Skeletal muscle satellite cell (primary cell): Measurements from ENCODE around the gene TAF13. TPM values are rescaled to one million over a fixed set of nuclear protein-coding genes. Genes with fewer than 3 reads are reported as not detected.
A peak's percentile ranks its signal among the peaks of the same experiment; 100 is the strongest.

Experiments used
- H3K27me3 ChIP-seq: 2 replicates; pipeline ENCODE4 v1.7.0; 2013; ENCODE audit warnings: low read length; ENCODE audit not compliant: control insufficient read depth, insufficient read depth
- H3K36me3 ChIP-seq: 2 replicates; pipeline ENCODE4 v1.7.0; 2013; ENCODE audit warnings: mild to moderate bottlenecking, control low read depth, low read length; ENCODE audit not compliant: insufficient read depth
- H3K4me1 ChIP-seq: 2 replicates; pipeline ENCODE4 v1.7.0; 2013; ENCODE audit warnings: low read length; ENCODE audit not compliant: control insufficient read depth, insufficient read depth
- H3K4me2 ChIP-seq: 2 replicates; pipeline ENCODE4 v1.7.0; 2013; ENCODE audit warnings: mild to moderate bottlenecking, low read length
- H3K4me3 ChIP-seq: 2 replicates; pipeline ENCODE4 v1.7.0; 2013; ENCODE audit warnings: low read length
- H3K9ac ChIP-seq: 2 replicates; pipeline ENCODE4 v1.7.0; 2013; ENCODE audit warnings: mild to moderate bottlenecking, low read depth, low read length, moderate library complexity
- H3K9me3 ChIP-seq: replicated peaks from 2 replicates; pipeline ENCODE4 v1.7.0; 2013; ENCODE audit warnings: mild to moderate bottlenecking, control low read depth, low read length
- total RNA-seq: library from RNA; depleted of rRNA; stranded (reverse); fragments of >200 nt; gene quantifications from 2 replicates; pipeline ENCODE4 v1.2.3, GENCODE V29; 2012; rRNA removed

The TAF13 gene
- 101 and 131 TPM in 2 replicates for total RNA-seq

DNA sequence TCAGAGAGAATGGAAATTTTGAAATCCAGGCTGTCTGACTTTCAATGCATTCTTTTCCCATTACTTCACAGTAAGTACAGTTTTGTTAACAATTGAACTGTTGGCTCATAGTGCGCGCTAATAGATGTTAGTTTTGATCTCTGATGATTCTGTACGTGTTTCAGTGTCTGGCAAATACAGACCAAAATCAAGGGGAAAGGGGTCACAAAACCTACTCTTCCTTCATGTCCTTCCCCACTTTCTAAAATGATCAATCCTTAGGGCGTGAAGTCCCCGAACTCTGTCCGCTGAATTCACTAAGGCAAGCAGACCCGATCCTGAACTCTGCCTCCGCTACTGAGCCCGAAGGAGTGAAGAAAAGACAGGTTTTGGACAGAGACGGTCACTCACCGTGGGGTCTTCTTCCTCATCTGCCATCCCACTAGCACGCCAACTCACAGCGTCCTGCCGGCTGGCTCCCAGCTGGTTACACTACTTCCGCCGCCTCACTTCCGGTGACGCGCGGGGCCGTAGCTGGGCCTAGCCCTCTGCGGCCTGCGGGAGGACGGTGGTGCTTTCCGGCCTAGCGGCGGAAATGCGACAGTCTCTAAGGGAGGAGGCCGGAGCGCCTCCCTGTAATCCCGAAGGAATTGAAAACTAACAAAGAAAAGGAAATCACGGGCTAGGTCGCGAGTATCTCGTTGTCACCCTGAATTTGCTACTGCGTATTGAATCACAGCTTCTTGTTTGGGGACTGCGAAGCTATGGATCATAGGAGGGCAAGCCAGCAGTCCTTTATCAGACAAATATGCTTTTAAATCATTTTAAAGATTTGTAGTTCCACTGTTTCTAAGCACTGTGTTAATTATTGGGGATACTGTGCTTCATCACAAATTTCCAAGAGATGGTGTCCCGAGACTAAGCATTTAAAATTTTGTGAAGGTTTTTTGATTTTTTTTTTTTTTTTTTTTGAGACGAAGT, at the start of gene TAF13:
TAF13 (minus strand) TSS at position 473 of the 960 bp plus-strand sequence; CDS start at position 417, 56 bp downstream.
- H3K4me2 ChIP-seq, result peak within 1 kb of the TSS; percentile 86
- no peaks in the 10 kb centered on the region for H3K4me1 ChIP-seq
- H3K36me3 ChIP-seq, result peaks cover 9% of the 10 kb centered on the region
- H3K27me3 ChIP-seq, result no peaks in the 10 kb centered on the region
- peak within 1 kb of the TSS; percentile 96 for H3K9ac ChIP-seq
- H3K9me3 ChIP-seq, result no peaks in the 10 kb centered on the region
- peak within 1 kb of the TSS; percentile 88 for H3K4me3 ChIP-seq

DNA sequence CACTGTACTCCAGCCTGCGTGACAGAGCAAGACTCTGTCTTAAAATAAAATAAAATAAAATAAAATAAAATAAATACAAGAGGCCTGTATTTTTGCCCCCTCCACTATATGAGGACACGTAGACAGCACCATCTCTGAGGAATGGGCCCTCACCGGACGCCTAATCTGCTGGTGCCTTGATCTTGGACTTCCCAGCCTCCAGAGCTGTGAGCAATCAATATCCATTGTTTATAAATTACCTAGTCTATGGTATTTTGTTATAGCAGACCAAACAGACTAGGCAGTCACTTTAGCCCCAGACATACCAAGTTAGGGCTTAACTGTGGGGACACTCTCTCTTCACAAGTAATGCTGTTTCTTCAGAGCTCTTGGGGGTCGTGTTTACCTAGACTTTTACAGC, 44.6 kb upstream of the TAF13 start:
- no peak overlapping the region for H3K9ac ChIP-seq
- H3K27me3 ChIP-seq, result peaks cover 21% of the 10 kb centered on the region
- H3K9me3 ChIP-seq, result no peaks in the 10 kb centered on the region
- no peak overlapping the region for H3K4me3 ChIP-seq
- no peaks in the 10 kb centered on the region for H3K36me3 ChIP-seq
- no peak overlapping the region for H3K4me2 ChIP-seq
- no peaks in the 10 kb centered on the region for H3K4me1 ChIP-seq

GRCh38 chr1:109118089-109118488, 42.3 kb upstream of the TAF13 start:
- peaks cover 12% of the 10 kb centered on the region for H3K4me1 ChIP-seq
- no peaks in the 10 kb centered on the region for H3K36me3 ChIP-seq
- H3K4me2 ChIP-seq, result no peak overlapping the region
- H3K9me3 ChIP-seq, result no peaks in the 10 kb centered on the region
- peaks cover 40% of the 10 kb centered on the region for H3K27me3 ChIP-seq
- H3K4me3 ChIP-seq, result no peak overlapping the region
- no peak overlapping the region for H3K9ac ChIP-seq

DNA sequence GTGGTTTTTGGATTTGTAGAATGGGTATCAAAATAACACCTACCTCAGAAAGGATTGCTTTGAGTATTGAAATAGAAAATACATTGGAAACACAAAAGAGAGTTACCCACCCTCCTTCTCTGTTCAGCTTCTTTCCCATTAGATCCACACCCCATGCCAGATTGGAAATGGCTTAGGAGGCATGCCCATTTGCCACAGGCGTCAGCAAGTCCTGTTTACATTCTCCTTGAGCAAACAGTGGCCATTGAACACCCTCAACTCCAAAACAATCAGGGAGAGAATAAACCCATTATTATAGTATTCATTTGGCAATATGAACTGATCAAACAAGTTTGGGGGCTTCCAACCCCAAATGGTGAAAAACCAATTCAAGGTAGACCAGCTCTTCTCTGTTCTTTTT, 40.5 kb upstream of the TAF13 start:
- Histone ChIP-seq H3K9ac (no peak overlapping the region), H3K4me2 (no peak overlapping the region), H3K4me3 (no peak overlapping the region), H3K27me3 (peaks cover 41% of the 10 kb centered on the region), H3K9me3 (no peaks in the 10 kb centered on the region), H3K4me1 (peaks cover 21% of the 10 kb centered on the region), H3K36me3 (no peaks in the 10 kb centered on the region)

DNA sequence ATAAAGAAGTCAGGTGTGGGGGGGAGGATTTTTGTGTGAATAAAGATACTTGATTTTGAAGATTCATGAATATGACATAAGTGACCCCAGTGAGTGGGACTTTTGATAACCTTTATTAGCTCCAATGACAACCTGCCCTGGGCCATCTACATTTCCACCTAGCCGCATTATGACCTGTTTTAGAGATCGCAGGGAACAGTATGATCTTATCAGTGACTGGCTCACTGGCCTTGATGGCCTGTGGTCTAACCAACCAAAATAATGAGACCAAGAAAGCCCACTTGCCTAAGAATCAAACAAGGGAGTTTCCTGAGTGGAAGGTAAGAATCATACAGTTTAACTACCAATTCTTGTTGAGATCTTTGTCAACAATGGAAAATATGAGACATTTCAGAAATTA, 39.9 kb upstream of the TAF13 start:
- Histone ChIP-seq H3K9me3 (no peaks in the 10 kb centered on the region), H3K36me3 (no peaks in the 10 kb centered on the region), H3K9ac (no peak overlapping the region), H3K27me3 (peaks cover 43% of the 10 kb centered on the region), H3K4me1 (peaks cover 21% of the 10 kb centered on the region), H3K4me2 (no peak overlapping the region), H3K4me3 (no peak overlapping the region)

DNA sequence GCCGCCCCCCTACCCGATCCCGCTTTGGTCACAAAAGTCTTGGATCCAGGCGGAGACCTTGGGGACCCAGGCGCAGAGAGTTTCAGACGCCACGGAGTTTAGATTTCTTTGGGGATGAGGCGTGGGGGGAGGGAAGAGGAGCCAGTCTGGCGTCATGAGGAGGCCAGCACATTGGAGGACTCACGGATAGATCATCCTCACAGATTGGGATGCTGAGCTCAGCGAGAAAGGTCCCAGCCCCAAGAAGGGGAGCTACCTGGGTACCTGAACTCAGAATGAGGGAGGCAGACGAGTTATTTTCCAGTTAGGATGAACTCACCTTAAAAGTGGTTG, 38.5 kb upstream of the TAF13 start:
- Histone ChIP-seq H3K4me1 (peaks cover 21% of the 10 kb centered on the region), H3K36me3 (no peaks in the 10 kb centered on the region), H3K27me3 (peaks cover 49% of the 10 kb centered on the region), H3K4me2 (peak overlapping the region; percentile 76), H3K9ac (no peak overlapping the region), H3K4me3 (no peak overlapping the region), H3K9me3 (no peaks in the 10 kb centered on the region)

- Histone ChIP-seq H3K36me3 (no peaks in the 10 kb centered on the region), H3K27me3 (peaks cover 49% of the 10 kb centered on the region), H3K9ac (no peak within 1 kb of the TSS), H3K4me3 (peak within 1 kb of the TSS; percentile 61), H3K4me2 (peak within 1 kb of the TSS; percentile 76), H3K4me1 (peaks cover 21% of the 10 kb centered on the region), H3K9me3 (no peaks in the 10 kb centered on the region)
Observed at GRCh38 chr1:109113590-109114341, 38.0 kb upstream of the TAF13 start, which contains the start of gene ELAPOR1. Gene ELAPOR1 (plus strand): TSS chr1:109114115. CDS start chr1:109114184, 69 bp downstream.

DNA sequence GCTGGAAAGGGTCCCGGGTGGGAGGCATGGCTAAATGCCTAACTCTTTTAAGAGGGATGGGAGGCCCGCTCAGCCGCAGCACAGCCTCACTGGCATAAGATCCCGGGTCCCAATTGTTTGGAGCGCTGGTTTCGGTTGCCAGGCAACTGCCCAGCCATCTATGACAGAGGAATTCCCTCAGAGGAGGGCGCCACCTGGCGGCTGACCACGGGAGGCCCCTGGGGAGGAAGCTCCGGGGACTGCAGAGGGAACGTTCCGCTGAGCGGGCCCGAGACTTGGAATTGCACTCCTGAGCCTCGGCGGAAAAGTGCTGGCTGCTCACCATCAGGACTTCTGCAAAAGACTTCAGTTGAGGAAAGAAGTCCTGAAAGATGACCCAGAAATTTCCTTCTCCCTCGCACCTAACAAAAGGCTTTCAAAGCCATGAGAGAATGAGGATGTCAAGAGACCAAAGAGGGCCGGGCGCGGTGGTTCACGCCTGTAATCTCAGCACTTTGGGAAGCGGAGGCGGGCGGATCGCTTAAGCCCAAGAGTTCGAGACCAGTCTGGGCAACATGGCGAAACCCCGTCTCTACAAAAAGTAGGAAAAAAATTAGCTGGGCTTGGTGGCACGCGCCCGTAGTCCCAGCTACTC, 37.0 kb upstream of the TAF13 start:
- peak overlapping the region; percentile 16 for H3K9ac ChIP-seq
- H3K4me3 ChIP-seq, result peak overlapping the region; percentile 46
- H3K27me3 ChIP-seq, result peaks cover 47% of the 10 kb centered on the region
- peak overlapping the region; percentile 76 for H3K4me2 ChIP-seq
- no peaks in the 10 kb centered on the region for H3K9me3 ChIP-seq
- no peaks in the 10 kb centered on the region for H3K36me3 ChIP-seq
- peaks cover 21% of the 10 kb centered on the region for H3K4me1 ChIP-seq

GRCh38 chr1:109112056-109112651, 36.4 kb upstream of the TAF13 start:
- no peaks in the 10 kb centered on the region for H3K36me3 ChIP-seq
- H3K9ac ChIP-seq, result peak overlapping the region; percentile 16
- H3K9me3 ChIP-seq, result no peaks in the 10 kb centered on the region
- peaks cover 21% of the 10 kb centered on the region for H3K4me1 ChIP-seq
- H3K4me3 ChIP-seq, result peak overlapping the region; percentile 46
- H3K4me2 ChIP-seq, result peak overlapping the region; percentile 76
- peaks cover 47% of the 10 kb centered on the region for H3K27me3 ChIP-seq

- no peak overlapping the region for H3K4me2 ChIP-seq
- H3K4me1 ChIP-seq, result peaks cover 21% of the 10 kb centered on the region
- H3K27me3 ChIP-seq, result peaks cover 47% of the 10 kb centered on the region
- H3K4me3 ChIP-seq, result no peak overlapping the region
- H3K9ac ChIP-seq, result no peak overlapping the region
- no peaks in the 10 kb centered on the region for H3K36me3 ChIP-seq
- H3K9me3 ChIP-seq, result no peaks in the 10 kb centered on the region
Observed at GRCh38 chr1:109111386-109112055, 35.7 kb upstream of the TAF13 start.
